G401 (cell line): ENCODE results near the gene ATG16L2. TPM values are rescaled to one million over a fixed set of nuclear protein-coding genes. Genes with fewer than 3 reads are reported as not detected.
A peak's percentile ranks its signal among the peaks of the same experiment; 100 is the strongest.
"Not testable (repeated sequence)": the region's sequence is repeated elsewhere in the genome, so short reads cannot be mapped to it uniquely, and the experiment has no call there.

Experiments
- DNase-seq: peaks from one replicate; pipeline ENCODE4 v3.0.0-alpha.2; 2015; ENCODE audit warnings: low spot score
- in situ Hi-C: cut with HindIII; loops from 2 replicates; pipeline ENCODE4 v1.10.0; 2016; ENCODE audit warnings: low sequenced_read_pairs, mixed read lengths
- total RNA-seq: library from RNA; depleted of rRNA; stranded (reverse); fragments of >200 nt; shearing (Covaris generic); gene quantifications from 2 replicates; pipeline ENCODE4 v1.2.3, GENCODE V29; 2014

Gene ATG16L2
- total RNA-seq, 1 experiment from 2014 or later: 11.6 TPM

DNA sequence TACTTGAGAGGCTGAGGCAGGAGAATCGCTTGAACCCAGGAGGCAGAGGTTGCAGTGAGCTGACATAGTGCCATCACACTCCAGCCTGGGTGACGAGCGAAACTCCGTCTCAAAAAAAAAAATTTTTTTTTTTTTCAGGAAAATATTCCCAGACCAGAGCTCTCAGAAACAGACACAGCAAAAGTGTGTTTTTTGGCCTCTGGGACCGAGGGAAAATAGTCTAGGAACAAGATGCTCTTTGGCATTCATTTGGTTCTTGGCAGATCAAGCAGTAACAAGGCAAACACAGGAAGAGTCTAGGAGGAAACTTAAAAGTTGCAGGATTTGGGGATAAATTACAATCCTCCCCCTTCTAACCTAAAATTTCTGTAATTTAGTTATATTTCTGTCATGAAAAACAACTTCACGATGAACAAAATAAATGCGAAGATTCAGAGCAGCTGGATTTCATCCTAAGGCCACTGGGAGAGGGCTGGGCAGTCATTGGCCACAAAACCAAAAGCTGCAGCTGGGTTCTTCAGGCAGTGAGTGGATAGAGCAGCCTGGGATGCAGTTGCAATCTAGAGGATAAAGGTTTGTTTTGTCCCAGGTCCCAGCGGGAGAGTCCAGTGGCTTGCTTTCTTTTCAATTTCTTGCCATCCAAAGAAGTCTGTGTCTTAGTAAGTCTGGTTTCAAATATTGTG is 19.7 kb downstream of the ATG16L2 start:
- peak; percentile 18 for DNase-seq
- in situ Hi-C loops: no loop called here

DNA sequence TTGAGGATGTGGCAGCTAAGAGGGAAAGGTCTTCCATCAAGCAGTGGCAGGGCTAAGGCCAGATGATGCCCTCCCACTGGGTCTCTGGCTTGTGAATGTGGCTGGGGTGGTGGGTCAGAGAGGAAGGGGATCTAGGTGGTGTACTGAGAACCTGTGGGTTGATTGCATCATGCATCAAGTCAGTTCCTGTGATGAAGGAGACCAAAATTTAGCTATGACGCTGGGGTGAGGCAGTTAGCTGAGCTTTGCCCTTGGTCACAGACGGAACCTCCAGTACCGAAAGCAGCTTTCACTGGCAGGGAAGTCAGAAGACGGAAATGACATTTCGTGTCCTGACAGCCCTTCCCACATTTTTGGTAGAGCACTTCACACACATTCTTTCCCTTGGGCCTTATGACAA is 20.7 kb downstream of the ATG16L2 start:
- in situ Hi-C loops: no loop called here
- DNase-seq: no peak

DNA sequence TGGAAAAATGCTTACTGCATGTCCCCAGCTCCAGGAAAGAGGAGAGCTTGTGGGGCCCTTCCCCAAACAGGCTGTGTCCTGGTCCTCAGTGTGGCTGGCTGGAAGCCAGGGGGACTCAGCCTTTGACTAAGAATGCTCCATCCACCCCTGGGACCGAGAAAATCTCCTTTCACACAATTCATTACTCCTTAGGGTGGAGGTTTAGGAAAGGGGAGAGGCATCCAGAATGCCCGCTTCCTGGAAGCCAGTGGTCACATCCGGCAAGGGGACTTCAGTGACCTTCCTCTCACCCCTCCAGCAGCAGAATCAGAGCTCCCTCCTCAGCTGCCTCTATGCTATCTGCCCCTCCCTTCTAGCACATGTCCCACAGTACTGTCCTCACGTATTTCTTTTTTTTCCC is 21.9 kb downstream of the ATG16L2 start:
- no peak for DNase-seq
- in situ Hi-C loops: no loop called here

DNA sequence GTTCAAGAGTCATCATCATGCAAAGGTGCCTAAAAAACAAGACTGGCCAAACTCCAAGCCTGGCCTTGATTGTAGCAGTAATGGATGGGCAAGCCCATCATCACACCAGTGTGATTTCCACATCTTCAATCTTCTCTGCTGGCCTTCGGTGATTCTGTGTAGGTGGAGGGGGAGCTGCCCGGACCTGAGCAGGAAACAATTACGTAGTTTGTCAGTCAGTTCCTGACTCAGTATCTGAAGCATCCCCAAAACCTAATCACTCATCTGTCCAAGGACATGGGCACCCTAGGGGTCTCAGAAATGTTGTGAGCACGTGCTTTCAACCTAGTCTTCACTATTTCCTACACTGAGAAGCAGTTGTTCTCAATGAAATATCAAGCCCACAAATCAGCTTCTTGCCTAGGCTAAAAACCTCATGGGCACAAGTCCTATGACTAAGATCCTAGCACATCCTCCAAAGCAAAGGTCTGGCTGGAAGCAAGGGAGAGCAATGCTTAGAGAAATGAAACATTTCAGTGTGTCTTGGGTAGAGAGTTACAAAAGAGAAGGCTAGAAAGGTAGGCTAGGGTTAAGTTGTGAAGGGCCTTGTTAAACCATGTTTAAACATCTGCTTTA is 24.6 kb downstream of the ATG16L2 start:
- in situ Hi-C loops: no loop called here
- DNase-seq: no peak

DNA sequence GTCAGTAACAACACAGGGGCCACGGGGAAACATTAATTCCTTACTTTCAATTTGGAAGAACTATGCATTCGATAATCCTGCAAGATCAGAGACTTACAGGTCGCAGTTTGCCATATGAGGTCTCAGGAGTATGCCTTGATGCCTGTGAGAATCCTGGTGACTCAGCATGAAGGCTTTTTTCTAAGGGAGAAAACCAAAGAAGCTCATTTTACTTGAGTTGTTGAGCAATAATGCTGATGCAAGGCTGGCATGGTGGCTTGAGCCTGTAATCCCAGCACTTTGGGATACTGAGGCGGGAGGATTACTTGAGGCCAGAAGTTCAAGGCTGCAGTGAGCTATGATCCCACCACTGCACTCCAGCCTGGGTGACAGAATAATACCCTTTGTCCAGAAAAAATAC is 26.6 kb downstream of the ATG16L2 start:
- no peak for DNase-seq

DNA sequence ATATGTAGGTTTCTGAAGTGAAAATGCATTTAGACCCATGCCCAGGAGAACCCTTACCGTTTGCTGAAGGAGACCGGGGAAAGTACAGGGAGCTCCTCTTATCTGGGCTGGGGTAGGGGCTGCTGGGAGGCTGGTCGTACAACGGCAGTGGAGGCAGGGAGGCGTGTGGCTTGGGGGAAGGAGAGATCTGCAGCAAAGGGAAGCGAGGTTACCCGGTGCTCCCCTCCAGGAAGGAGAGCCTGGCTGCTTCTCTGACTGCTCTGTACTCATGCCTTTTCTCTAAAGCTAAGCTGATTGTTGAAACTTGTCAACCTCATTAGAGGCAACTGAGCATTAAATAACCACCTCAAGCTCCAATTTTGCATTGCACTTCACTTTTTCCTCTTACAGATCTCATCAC is 27.2 kb downstream of the ATG16L2 start:
- no peak for DNase-seq
- in situ Hi-C loops: no loop called here

More for the DNA sequence above, 26.6 kb downstream of the ATG16L2 start:
- in situ Hi-C loops: no loop called here

DNA sequence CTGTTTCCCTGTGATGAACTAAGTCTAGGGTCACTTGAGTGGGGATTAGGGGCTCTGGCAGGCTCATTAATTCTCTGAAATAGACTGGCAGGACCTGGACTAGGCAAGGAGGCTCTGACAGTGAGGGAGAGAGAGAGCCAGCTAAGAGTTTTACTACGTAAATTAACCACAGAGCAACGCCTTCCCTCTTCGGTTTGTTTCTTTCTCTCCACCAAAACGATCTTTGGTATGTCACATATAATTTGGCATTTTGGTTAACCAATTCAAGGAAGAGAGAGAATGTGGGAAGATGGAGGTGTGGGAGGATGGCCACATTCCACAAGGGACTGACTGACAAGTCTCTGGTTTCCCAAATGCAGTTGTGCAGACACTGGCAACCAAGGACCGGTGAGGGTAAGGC is 27.9 kb downstream of the ATG16L2 start:
- DNase-seq: no peak
- in situ Hi-C loops: no loop called here

DNA sequence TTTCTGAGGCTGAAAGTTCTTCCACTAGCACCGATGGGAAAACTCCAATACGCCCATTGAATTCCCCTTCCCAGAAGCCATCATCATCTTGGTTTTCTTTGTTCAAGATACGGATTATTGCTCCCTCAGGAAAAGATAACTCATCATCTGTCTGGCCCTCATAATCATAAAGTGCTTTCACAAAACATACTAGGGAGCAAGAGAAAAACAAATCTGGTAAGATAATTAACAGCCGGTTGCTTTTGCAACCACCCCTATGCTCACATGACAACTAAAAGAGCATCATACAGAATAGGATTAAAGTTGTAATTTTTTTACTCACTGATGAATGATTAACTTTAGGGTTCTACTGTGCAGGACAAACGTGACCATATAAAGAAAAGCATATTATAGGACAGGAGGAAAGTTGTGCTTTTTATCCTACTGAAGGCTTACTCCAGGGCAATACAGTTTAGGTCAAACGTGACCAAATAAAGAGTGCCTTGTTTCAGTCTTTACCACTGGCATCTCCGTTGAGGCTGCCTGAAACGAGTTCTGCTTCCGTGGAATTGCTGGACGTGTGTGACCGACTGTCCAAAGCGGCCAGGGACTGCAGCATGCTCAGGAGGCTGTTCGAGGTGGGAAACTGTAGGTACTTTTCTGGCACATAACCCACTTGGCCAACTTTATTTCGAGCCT is 28.6 kb downstream of the ATG16L2 start:
- no peak for DNase-seq
- in situ Hi-C loops: no loop called here

DNA sequence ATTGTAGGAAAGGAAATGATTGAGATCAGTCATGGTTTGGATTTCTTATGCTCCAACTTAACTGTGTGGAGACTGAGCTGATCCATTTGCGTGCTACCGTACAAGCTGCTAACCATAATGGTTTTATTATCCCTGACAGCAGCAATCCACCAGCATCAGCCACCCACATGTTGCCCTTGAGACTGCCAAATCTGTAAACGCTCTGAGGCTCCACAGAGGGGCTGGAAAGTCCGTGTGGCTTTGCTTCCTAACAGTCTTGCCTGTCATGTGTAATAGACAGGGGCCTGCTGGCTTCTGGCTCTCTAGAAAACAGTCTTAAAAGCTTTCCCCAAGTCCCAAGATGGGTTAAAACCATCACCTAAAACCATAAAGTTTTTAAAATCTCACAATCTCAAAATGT is 30.1 kb downstream of the ATG16L2 start:
- DNase-seq: no peak
- in situ Hi-C loops: no loop called here

DNA sequence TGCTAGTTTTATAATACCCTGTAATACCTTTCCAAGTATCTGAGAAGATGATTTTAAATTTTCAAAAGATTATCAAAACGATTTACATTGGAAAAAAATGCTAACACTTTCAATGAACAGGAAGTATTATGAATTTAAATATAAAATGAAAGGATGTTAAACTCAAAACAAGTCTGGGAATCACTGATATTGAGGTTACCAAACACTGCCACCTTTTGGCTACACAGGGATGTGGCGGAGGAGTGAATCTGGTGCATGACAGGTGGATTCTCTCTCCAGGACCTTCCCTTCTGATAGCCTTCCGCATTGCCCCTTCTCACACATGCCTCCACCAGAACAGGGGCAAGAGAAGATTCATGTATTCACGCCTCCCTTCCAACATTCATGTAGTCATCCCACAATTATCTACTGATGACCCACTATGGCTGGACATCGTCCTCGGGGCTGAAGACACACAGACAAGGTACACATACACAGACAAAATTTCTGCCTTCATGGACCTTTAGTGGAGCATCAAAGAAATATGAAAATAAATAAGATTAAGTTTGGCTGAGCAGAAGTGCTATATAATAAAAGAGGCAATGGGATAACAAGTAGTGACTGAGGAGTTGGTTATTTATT is 34.7 kb downstream of the ATG16L2 start:
- in situ Hi-C loops: no loop called here
- peak; percentile 57 for DNase-seq

DNA sequence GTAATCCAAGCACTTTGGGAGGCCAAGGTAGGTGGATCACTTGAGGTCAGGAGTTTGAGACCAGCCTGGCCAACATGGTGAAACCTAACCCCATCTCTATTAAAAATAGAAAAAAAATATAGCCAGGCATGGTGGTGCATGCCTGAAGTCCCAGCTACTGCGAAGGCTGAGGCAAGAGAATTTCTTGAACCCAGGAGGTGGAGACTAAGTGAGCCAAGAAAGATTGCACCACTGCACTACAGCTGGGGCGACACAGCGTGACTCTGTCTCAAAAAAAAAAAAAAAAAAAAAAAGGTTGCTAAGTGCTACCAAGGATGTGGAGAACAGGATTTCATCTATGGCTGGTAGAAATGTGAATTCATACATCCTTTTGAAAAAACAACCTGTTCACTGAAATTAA is 36.6 kb downstream of the ATG16L2 start:
- in situ Hi-C loops: no loop called here
- no peak for DNase-seq

DNA sequence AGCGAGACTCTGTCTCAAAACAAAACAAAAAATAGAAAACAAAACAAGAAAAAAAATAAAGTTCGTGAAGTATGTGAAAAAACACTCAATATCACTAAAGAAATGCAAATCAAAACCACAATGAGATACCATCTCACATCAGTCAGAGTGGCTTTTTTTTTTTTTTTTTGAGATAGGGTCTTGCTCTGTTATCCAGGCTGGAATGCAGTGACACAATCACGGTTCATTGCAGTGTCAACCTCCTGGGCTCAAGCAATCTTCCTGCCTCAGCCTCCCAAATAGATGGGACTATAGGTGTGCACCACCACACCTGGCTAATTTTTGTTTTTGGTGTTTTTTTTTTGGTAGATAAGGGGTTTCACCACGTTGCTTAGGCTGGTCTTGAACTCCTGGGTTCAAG is 37.5 kb downstream of the ATG16L2 start:
- no peak for DNase-seq
- in situ Hi-C loops: no loop called here

DNA sequence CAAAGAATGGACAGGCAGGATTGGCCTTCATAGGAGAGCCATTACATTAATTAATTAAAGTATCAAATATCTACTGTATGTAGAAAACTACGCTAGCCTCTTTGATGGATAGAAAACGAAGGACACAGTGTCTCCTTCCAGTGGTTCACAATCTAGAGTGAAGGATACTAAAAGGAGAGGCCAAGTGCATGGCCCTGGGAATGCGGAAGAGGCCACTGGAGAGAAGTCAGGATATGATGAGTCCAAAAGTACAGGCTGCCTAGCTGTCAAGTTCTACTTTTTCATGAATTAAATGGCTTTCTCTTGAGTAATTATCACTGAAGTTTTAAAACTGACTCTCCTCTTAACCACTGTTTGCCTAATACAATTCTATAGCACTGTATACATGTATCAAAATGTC is 41.9 kb downstream of the ATG16L2 start:
- DNase-seq: no peak
- in situ Hi-C loops: no loop called here

DNA sequence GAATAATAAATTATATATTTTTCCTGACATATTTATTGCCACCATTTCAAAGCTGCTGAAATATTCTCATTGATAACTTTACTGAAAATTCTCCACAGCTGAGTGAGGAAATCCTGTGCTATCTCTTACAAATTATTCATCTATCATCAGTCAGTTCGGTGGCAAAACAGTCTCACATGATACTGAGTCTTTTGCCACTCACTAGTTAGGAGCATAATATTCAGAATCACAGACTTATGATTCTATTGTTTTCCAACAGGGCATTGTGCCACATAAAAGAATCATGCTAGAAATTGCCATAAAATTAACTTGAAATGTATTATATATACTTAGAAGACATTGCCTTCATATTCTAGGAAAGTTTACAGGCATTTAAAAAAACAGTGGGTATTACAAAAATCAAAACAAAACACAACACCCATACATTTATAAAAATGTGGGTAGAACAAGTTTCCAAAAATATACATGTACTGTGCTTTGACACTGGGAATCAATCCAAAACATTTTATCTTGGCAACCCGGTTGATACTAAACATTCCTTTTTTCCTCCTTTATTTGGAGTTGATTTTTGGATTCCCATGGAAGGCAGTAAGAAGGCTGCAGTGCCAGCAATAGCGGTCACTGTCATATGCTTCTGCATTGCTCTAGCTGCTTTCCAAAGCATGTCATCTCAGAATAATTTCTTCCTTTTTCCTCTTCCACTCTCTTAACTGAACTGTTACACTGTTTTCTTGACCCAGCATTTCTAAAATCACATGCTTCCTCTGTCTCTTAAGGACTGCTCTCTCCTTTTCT is 42.5 kb downstream of the ATG16L2 start:
- peak; percentile 37 for DNase-seq
- in situ Hi-C loops: no loop called here

DNA sequence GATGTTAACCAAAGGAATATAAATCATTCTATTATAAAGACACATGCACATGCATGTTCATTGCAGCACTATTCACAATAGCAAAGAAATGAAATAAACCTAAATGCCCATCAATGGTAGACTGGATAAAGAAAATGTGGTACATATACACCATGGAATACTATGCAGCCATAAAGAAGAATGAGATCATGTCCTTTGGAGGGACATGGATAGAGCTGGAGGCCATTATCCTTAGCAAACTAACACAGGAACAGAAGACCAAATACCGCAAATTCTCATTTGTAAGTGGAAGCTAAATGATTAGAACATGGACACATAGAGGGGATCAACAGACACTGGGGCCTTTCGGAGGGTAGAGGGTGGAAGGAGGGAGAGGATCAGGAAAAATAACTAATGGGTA is 44.1 kb downstream of the ATG16L2 start:
- DNase-seq, in situ Hi-C loops: not testable (repeated sequence)

DNA sequence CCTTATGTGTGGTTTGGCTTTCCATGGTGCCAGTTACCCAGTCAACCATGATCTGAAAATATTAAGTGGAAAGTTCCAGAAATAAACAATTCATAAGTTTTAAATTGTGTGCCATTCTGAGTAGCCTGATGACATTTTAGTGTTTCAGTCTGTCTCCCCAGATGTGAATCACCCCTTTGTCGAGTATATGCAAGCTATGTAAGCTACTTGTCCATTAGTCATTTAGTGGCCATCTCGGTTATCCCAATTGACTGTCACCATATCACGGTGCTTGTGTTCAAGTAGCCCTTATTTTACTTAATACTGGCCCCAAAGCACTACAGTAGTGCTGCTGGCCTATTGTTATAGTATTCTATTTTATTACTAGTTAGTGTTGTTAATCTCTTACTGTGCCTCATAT is 44.9 kb downstream of the ATG16L2 start:
- in situ Hi-C loops: no loop called here

DNA sequence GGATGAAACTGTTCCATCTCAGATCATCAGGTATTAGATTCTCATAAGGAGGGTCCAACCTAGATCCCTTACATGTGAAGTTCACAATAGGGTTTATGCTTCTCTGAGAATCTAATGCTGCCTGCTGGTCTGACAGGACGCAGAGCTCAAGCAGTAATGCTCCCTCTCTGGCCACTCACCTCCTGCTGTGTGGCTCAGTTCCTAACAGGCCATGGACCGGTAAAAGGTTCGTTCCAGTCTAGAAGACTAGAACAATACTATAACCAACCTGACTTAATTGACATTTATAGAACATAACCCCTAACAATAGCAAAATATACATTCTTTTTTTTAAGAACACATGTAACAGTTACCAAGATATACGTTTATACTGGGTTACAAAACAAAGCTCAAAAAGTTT is 45.8 kb downstream of the ATG16L2 start:
- DNase-seq: no peak
- in situ Hi-C loops: no loop called here

More for the DNA sequence above, 44.9 kb downstream of the ATG16L2 start:
- no peak for DNase-seq

DNA sequence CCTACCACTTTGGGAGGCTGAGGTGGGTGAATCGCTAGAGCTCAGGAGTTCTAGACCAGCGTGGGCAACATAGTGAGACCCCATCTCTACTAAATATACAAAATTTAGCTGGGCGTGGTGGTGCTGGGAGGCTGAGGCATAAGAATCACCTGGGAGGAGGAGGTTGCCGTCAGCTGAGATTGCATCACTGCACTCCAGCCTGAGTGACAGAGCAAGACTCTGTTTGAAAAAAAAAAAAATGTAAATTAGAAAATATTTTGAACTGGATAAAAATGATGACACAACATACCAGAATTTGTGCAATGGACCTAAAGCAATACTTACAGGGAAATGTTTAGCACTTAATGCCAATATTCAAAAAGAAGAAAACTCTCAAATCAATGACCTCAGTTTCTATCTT is 46.4 kb downstream of the ATG16L2 start:
- in situ Hi-C loops: no loop called here
- no peak for DNase-seq

DNA sequence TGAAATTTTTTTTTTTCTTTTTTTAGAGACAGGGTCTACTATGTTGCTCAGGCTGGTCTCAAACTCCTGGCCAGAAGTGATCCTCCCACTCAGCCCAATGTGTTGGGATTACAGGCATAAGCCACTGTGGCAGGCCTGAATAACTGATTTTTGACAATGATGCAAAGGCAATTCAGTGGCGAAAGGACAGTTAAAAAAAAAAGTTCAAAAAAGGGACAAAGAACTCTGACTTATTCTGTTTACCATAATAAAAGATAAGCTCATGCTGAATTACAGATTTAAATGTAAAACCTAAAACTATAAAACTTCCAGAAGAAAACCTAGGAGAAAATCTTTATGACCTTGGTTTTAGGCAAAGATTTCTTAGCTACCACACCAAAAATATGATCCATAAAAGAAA is 48.9 kb downstream of the ATG16L2 start:
- in situ Hi-C loops: no loop called here

More for the DNA sequence above, 48.9 kb downstream of the ATG16L2 start:
- no peak for DNase-seq
